ENCODE results near the gene GH2. TPM values are rescaled to one million over a fixed set of nuclear protein-coding genes. Genes with fewer than 3 reads are reported as not detected.

Gene GH2
- total RNA-seq, result not detected
- polyA plus RNA-seq (ENCODE audit: insufficient read depth, low read depth, low replicate concordance), result not detected
- long read RNA-seq, donor 1, result 0 reads
- long read RNA-seq, donor 2, result 0 reads
- long read RNA-seq, donor 3, result 0 reads
- long read RNA-seq, donor 4, result 0 reads
- long read RNA-seq, donor 5, result 0 reads
- long read RNA-seq, donor 6, result 0 reads
- long read RNA-seq, donor 7, result 0 reads
- long read RNA-seq, donor 8, result 0 reads
- long read RNA-seq, donor 9, result 0 reads
- long read RNA-seq, donor 10, partial matches to known transcripts, result 0 of 4 reads
- long read RNA-seq, donor 10, other reads (novel, unspliced or antisense), result 0 of 4 reads

- intact Hi-C loops (cut with DNase I), result no loop called here
- peak in 4 of 5 donors; percentile 45 to 60 (median 54) for DNase-seq
- FAIRE-seq, result no peak
- Histone ChIP-seq H3K9me3 (ENCODE audit: control insufficient read depth in 2 of 3, insufficient read depth in 1 of 3, low read length in 3 of 3) (no peaks in the 10 kb centered on the region), H3K27ac (ENCODE audit: low read depth in 2 of 2, low read length in 2 of 2) (no peak within 1 kb of the TSS), H3K36me3 (ENCODE audit: control insufficient read depth in 2 of 3, insufficient read depth in 3 of 3, low read length in 3 of 3) (no peaks in the 10 kb centered on the region), H3K4me3 (ENCODE audit: low read length in 3 of 3) (no peak within 1 kb of the TSS), H3K4me1 (ENCODE audit: control insufficient read depth in 2 of 3, insufficient read depth in 2 of 3, low read depth in 1 of 3, low read length in 3 of 3) (no peaks in the 10 kb centered on the region), H3K9ac (ENCODE audit: low read length in 3 of 3) (no peak within 1 kb of the TSS), H3K27me3 (ENCODE audit: control insufficient read depth, insufficient read depth, low read length) (no peaks in the 10 kb centered on the region)
- TF ChIP-seq CTCF (IDR thresholded peaks at IDR 0.05; ENCODE audit: borderline replicate concordance, extremely low read depth, insufficient read depth), result peak; percentile 65
Observed at GRCh38 chr17:63881935-63882601, at the start of gene GH2. GH2 (minus strand) TSS chr17:63881944; CDS start chr17:63881801, 143 bp downstream.

GRCh38 chr17:63930951-63931575 lies 49.3 kb upstream of the GH2 start:
- DNase-seq (peak in 3 of 5 donors; percentile 19 to 93 (median 53)), FAIRE-seq (no peak)
- Histone ChIP-seq H3K4me1 (ENCODE audit: control insufficient read depth in 2 of 3, insufficient read depth in 2 of 3, low read depth in 1 of 3, low read length in 3 of 3) (peaks cover 0 to 6% (median 0%) of the 10 kb centered on the region in 3 donors), H3K36me3 (ENCODE audit: control insufficient read depth in 2 of 3, insufficient read depth in 3 of 3, low read length in 3 of 3) (no peaks in the 10 kb centered on the region), H3K27ac (ENCODE audit: low read depth in 2 of 2, low read length in 2 of 2) (peak overlapping the region in 1 of 2 donors; percentile 28), H3K4me3 (ENCODE audit: low read length in 3 of 3) (no peak overlapping the region), H3K9me3 (ENCODE audit: control insufficient read depth in 2 of 3, insufficient read depth in 1 of 3, low read length in 3 of 3) (no peaks in the 10 kb centered on the region), H3K27me3 (ENCODE audit: control insufficient read depth, insufficient read depth, low read length) (no peaks in the 10 kb centered on the region), H3K9ac (ENCODE audit: low read length in 3 of 3) (no peak overlapping the region)
- no peak for TF ChIP-seq CTCF (IDR thresholded peaks at IDR 0.05; ENCODE audit: borderline replicate concordance, extremely low read depth, insufficient read depth)
- intact Hi-C loops (cut with DNase I), result no loop called here

- H3K9me3 ChIP-seq (ENCODE audit: control insufficient read depth in 2 of 3, insufficient read depth in 1 of 3, low read length in 3 of 3), result no peaks in the 10 kb centered on the region
- FAIRE-seq, result no peak
- no peaks in the 10 kb centered on the region for H3K36me3 ChIP-seq (ENCODE audit: control insufficient read depth in 2 of 3, insufficient read depth in 3 of 3, low read length in 3 of 3)
- peaks cover 0 to 6% (median 0%) of the 10 kb centered on the region in 3 donors for H3K4me1 ChIP-seq (ENCODE audit: control insufficient read depth in 2 of 3, insufficient read depth in 2 of 3, low read depth in 1 of 3, low read length in 3 of 3)
- DNase-seq, result peak in 3 of 5 donors; percentile 7 to 71 (median 33)
- no peaks in the 10 kb centered on the region for H3K27me3 ChIP-seq (ENCODE audit: control insufficient read depth, insufficient read depth, low read length)
- intact Hi-C loops (cut with DNase I), result no loop called here
- H3K4me3 ChIP-seq (ENCODE audit: low read length in 3 of 3), result no peak overlapping the region
- TF ChIP-seq CTCF (IDR thresholded peaks at IDR 0.05; ENCODE audit: borderline replicate concordance, extremely low read depth, insufficient read depth), result no peak
- H3K9ac ChIP-seq (ENCODE audit: low read length in 3 of 3), result no peak overlapping the region
- no peak overlapping the region for H3K27ac ChIP-seq (ENCODE audit: low read depth in 2 of 2, low read length in 2 of 2)
Observed at GRCh38 chr17:63929860-63930766, 48.4 kb upstream of the GH2 start.
